Glomerular endothelial cell (primary cell): ENCODE results near the gene PFKFB3. TPM values are rescaled to one million over a fixed set of nuclear protein-coding genes. Genes with fewer than 3 reads are reported as not detected.

ENCODE experiments used
- DNase-seq: peaks from one replicate; pipeline ENCODE4 v3.0.0-alpha.2; 2011; ENCODE audit warnings: low read depth, low spot score; ENCODE audit errors: extremely low read depth
- total RNA-seq: library from RNA; depleted of rRNA; stranded (reverse); fragments of >200 nt; gene quantifications from 2 replicates; pipeline ENCODE4 v1.2.3, GENCODE V29; 2015

Gene PFKFB3
- total RNA-seq, 1 donor from 2014 or later: 49.9 TPM

DNA sequence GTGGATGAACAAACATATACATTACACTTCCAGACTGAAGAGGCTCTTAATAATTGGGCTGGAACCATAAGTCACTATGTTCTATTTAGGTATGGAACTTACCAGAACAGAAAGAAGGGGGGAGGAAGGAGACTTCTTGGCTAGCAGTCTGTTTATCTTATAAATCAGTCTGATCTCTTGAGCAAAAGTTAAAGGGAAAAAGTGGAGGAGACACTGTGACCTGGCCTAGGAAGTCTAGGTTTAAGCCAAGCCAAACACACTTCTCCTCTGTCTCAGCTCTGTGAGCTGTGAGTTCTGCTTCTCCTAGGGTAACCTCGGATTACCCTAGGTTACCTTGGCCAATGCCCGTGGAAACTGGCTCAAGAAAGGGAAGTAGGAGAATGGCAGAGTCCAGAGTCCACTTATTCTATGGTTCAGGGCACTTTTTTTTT lies 95.2 kb downstream of the PFKFB3 start:
- DNase-seq: no peak

- no peak for DNase-seq
These were observed 95.7 kb downstream of the PFKFB3 start for GRCh38 chr10:6298428-6298827.

GRCh38 chr10:6299234-6299633 lies 96.5 kb downstream of the PFKFB3 start:
- DNase-seq: no peak

DNA sequence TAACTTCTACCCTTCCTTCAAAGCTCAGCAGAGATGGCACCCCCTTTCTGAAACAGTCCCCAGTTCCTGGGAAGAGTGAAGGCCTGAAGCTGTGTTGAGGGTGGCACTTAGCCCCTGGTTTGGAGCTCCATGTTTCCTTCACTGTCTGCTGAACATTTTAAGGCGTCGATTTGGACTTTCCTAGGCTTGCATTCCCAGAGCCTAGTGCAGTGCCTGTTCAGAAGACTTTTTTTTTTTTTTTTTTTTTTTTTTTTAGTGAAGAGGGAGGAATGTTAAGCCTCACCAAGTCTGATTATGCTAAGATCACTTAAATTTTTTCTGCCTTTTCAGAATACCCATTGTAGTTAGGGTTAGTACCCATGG lies 97.0 kb downstream of the PFKFB3 start:
- no peak for DNase-seq

DNA sequence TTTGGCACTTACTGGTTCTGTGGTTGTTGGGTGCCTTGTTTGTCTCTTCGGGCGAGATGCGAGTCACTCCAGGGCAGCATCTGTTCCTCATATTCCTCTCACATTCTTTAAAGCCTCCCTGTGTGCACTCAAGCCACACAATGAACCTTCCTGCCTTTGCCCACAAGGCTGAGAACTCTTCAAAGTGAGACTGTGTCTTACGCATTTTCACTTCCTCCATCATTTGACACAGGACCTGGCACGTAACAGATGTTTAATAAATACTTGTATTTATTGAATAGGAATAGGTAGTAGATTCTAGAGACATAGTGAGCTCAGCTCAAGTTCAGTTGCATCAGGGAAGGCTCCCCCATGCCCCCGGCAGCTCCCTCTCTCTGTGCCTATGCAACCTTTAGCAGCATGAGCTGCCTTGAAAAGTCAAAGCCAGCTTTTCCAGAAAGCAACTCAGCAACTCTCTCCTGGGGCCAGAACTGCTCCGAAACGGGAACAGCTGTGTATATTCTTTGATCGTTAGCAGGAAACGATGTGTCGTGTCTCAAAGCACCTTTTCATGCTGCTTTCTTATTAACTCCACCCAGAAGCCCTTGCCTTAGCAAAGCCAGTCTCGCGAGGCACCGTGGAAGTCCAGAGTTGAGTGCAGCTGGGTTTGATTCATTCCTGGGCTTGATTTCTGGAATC lies 97.5 kb downstream of the PFKFB3 start:
- DNase-seq: no peak

DNA sequence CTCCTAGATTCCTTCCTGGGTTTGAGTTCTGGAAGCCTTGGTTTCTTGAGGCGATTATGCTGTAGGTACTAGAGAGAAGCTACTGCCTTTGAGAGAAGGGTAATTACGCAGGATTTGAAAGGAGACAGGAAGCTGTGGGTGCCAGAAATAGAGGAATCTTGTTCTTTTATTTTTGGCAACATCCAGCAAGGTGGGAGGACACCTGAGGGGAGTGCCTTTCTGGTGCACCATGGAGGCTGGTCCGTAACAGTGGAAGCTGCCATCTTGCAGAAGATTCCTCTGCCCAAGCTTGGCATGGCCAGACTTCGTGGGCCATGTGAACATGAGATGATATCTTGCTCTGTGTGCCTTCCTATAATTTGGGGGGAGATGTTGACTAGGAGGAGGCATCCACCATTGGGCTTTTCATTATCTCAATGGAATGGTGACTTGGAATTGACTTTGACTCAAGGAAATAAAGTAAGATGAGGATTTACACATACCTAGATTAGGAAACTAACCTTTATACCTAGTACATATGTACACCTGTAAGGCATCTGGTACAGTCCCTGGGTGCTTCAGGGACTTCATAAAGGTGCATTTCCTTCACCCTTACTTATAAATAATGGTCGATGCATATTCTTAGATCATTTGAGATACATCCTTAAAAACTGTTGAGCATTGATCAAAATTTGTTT lies 98.2 kb downstream of the PFKFB3 start:
- DNase-seq: no peak

- DNase-seq: no peak
These were observed 98.8 kb downstream of the PFKFB3 start for GRCh38 chr10:6301488-6302075.

Other genes with a start within 250 kb of the PFKFB3 start
- 46.7 and 47.7 TPM in 2 replicates for gene IL15RA, start 225.4 kb upstream of the PFKFB3 start, total RNA-seq
- gene IL2RA, start 140.6 kb upstream of the PFKFB3 start, total RNA-seq: not detected in 2 replicates
- gene RBM17, start 113.9 kb upstream of the PFKFB3 start, total RNA-seq: 33.7 and 55.6 TPM in 2 replicates